H1 (cell line): ENCODE data around the gene GSTO1. TPM values are rescaled to one million over a fixed set of nuclear protein-coding genes. Genes with fewer than 3 reads are reported as not detected.

ENCODE experiments used
- CTCF ChIA-PET: fragments of 300-600 bp; sonication (Branson Sonifier 250); formaldehyde crosslinking; loops from one replicate; lab custom pipeline; 2021; ENCODE audit not compliant: partially characterized antibody; lab: Charles Lee
- POLR2A ChIA-PET: fragments of 300-600 bp; sonication (Branson Sonifier 250); formaldehyde crosslinking; loops from one replicate; lab custom pipeline; 2021; ENCODE audit warnings: inconsistent platforms; ENCODE audit not compliant: partially characterized antibody; lab: Charles Lee
- DNase-seq, 2 experiments: peaks; one replicate each; pipeline versions ENCODE4 v3.0.0 to v3.0.0-alpha.2; 2010 to 2022; ENCODE audit warnings: low spot score in 2 of 2, low read depth in 1 of 2, mixed read lengths in 1 of 2
- FAIRE-seq: peaks from 2 replicates; lab custom pipeline; 2011; peaks lifted over from hg19 to GRCh38; lab: Jason Lieb, UNC
- H2AFZ ChIP-seq: 2 replicates; pipeline ENCODE4 v1.8.1; 2012; ENCODE audit warnings: low read length, inconsistent platforms
- H2AK5ac ChIP-seq: 2 replicates; pipeline ENCODE4 v1.6.1; 2013; ENCODE audit warnings: low read depth, low read length
- H2BK120ac ChIP-seq: replicated peaks from 2 replicates; pipeline ENCODE3; 2013; ENCODE audit warnings: low read depth, low read length, inconsistent platforms
- H2BK12ac ChIP-seq: 2 replicates; pipeline ENCODE4 v1.6.1; 2013; ENCODE audit warnings: low read depth, low read length
- H2BK15ac ChIP-seq: 2 replicates; pipeline ENCODE4 v1.6.1; 2013; ENCODE audit warnings: low read length
- H2BK20ac ChIP-seq: 2 replicates; pipeline ENCODE4 v1.6.1; 2013; ENCODE audit warnings: low read length
- H2BK5ac ChIP-seq: 2 replicates; pipeline ENCODE4 v1.6.1; 2013; ENCODE audit warnings: low read depth, low read length
- H3K14ac ChIP-seq: 2 replicates; pipeline ENCODE4 v1.6.1; 2013; ENCODE audit warnings: inconsistent platforms; ENCODE audit not compliant: insufficient read length
- H3K18ac ChIP-seq: 2 replicates; pipeline ENCODE4 v1.6.1; 2013; ENCODE audit warnings: low read length; ENCODE audit errors: extremely low read depth
- H3K23ac ChIP-seq: 2 replicates; pipeline ENCODE4 v1.6.1; 2013; ENCODE audit warnings: inconsistent platforms; ENCODE audit not compliant: insufficient read length
- H3K23me2 ChIP-seq: 2 replicates; pipeline ENCODE4 v1.6.1; 2013; ENCODE audit warnings: low read depth, low read length
- H3K27ac ChIP-seq: 2 replicates; pipeline ENCODE4 v1.6.1; 2011; ENCODE audit warnings: low read depth, low read length, inconsistent platforms
- H3K27me3 ChIP-seq, 4 experiments: replicated peaks in 1 of 4; 1 replicate in 1 of 4; 2 replicates in 3 of 4; pipeline versions ENCODE4 v1.6.1 to v1.8.1; 2011 to 2013; ENCODE audit warnings: low read length in 3 of 4, mild to moderate bottlenecking in 3 of 4, inconsistent platforms in 2 of 4, mixed read lengths in 2 of 4, moderate library complexity in 1 of 4; ENCODE audit not compliant: control insufficient read depth in 3 of 4, insufficient read depth in 3 of 4; ENCODE audit errors: extremely low read depth in 1 of 4
- H3K36me3 ChIP-seq, 4 experiments: 2 replicates each; pipeline versions ENCODE4 v1.6.1 to v1.8.1; 2011 to 2013; ENCODE audit warnings: mild to moderate bottlenecking in 4 of 4, low read length in 3 of 4, moderate library complexity in 2 of 4, control low read depth in 1 of 4, inconsistent platforms in 1 of 4; ENCODE audit not compliant: insufficient read depth in 4 of 4, control insufficient read depth in 2 of 4
- H3K4ac ChIP-seq: replicated peaks from 2 replicates; pipeline ENCODE3; 2013; ENCODE audit warnings: low read length, low read depth, mixed read lengths, inconsistent platforms; ENCODE audit not compliant: insufficient read length
- H3K4me1 ChIP-seq, 4 experiments: replicated peaks in 1 of 4; 1 replicate in 1 of 4; 2 replicates in 3 of 4; pipeline versions ENCODE4 v1.6.1 to v1.8.1; 2011 to 2013; ENCODE audit warnings: low read length in 3 of 4, inconsistent platforms in 2 of 4, mixed read lengths in 1 of 4; ENCODE audit not compliant: insufficient read depth in 4 of 4, control insufficient read depth in 3 of 4
- H3K4me2 ChIP-seq, 2 experiments: 2 replicates each; pipeline versions ENCODE4 v1.6.1 to v1.8.1; 2011 to 2013; ENCODE audit warnings: low read depth in 2 of 2, low read length in 2 of 2, control low read depth in 1 of 2, inconsistent platforms in 1 of 2, mild to moderate bottlenecking in 1 of 2; ENCODE audit not compliant: insufficient read depth in 1 of 2
- H3K4me3 ChIP-seq, 4 experiments: fragments of 200-600, 300-600 bp in 1 of 4; sonication (generic), shearing (Covaris generic), sonication (Bioruptor Twin) in 1 of 4; 2 replicates each; pipeline versions ENCODE4 v1.5.1 to v1.8.1; 2011 to 2016; ENCODE audit warnings: low read length in 4 of 4, low read depth in 3 of 4, control low read depth in 2 of 4, inconsistent platforms in 2 of 4, mild to moderate bottlenecking in 2 of 4, mixed read lengths in 1 of 4, moderate library complexity in 1 of 4; ENCODE audit not compliant: insufficient read depth in 2 of 4; ENCODE audit errors: extremely low read depth in 1 of 4
- H3K56ac ChIP-seq: replicated peaks from 2 replicates; pipeline ENCODE3; 2013; ENCODE audit warnings: low read depth, mild to moderate bottlenecking, mixed read lengths, low read length, inconsistent platforms; ENCODE audit not compliant: insufficient read length
- H3K79me1 ChIP-seq: 2 replicates; pipeline ENCODE4 v1.6.1; 2013; ENCODE audit warnings: low read depth, low read length, control low read depth
- H3K79me2 ChIP-seq, 2 experiments: 2 replicates each; pipeline versions ENCODE4 v1.6.1 to v1.8.1; 2012 to 2013; ENCODE audit warnings: low read length in 2 of 2, mild to moderate bottlenecking in 2 of 2, inconsistent platforms in 1 of 2; ENCODE audit not compliant: insufficient read depth in 2 of 2, control insufficient read depth in 1 of 2
- H3K9ac ChIP-seq, 4 experiments: replicated peaks in 1 of 4; 1 replicate in 1 of 4; 2 replicates in 3 of 4; pipeline versions ENCODE4 v1.6.1 to v1.8.1; 2011 to 2013; ENCODE audit warnings: low read depth in 3 of 4, low read length in 3 of 4, control low read depth in 2 of 4, mild to moderate bottlenecking in 2 of 4, moderate library complexity in 2 of 4, inconsistent platforms in 1 of 4; ENCODE audit errors: extremely low read depth in 1 of 4
- H3K9me3 ChIP-seq, 2 experiments: 2 replicates each; pipeline versions ENCODE4 v1.6.1 to v1.8.1; 2012 to 2013; ENCODE audit warnings: mild to moderate bottlenecking in 2 of 2, moderate library complexity in 2 of 2, control low read depth in 1 of 2, inconsistent platforms in 1 of 2, low read depth in 1 of 2, low read length in 1 of 2, mixed read lengths in 1 of 2; ENCODE audit not compliant: insufficient read depth in 2 of 2
- H4K20me1 ChIP-seq, 2 experiments: replicated peaks in 1 of 2; 2 replicates each; pipeline versions ENCODE3 to v1.8.1; 2011 to 2013; ENCODE audit warnings: inconsistent platforms in 2 of 2, low read length in 2 of 2, mild to moderate bottlenecking in 1 of 2; ENCODE audit not compliant: insufficient read depth in 2 of 2, control insufficient read depth in 1 of 2
- H4K5ac ChIP-seq: 2 replicates; pipeline ENCODE4 v1.6.1; 2013; ENCODE audit warnings: low read length, low read depth, mixed read lengths, inconsistent platforms; ENCODE audit not compliant: insufficient read length
- H4K8ac ChIP-seq: 2 replicates; pipeline ENCODE4 v1.8.0; 2013; ENCODE audit warnings: mild to moderate bottlenecking, moderate library complexity, low read length, inconsistent platforms; ENCODE audit not compliant: insufficient read depth; ENCODE audit errors: extremely low read depth
- H4K91ac ChIP-seq: replicated peaks from 2 replicates; pipeline ENCODE3; 2013; ENCODE audit warnings: low read length, mixed read lengths, inconsistent platforms; ENCODE audit not compliant: insufficient read length
- CTBP2 ChIP-seq: IDR thresholded peaks from 2 replicates; pipeline ENCODE4 v1.7.0; 2011; ENCODE audit warnings: borderline replicate concordance, mild to moderate bottlenecking, moderate library complexity, mixed read lengths, low read length; ENCODE audit not compliant: insufficient read depth, insufficient read length
- FOSL1 ChIP-seq: IDR thresholded peaks from 2 replicates; pipeline ENCODE4 v1.6.1; 2011; ENCODE audit warnings: mild to moderate bottlenecking, low read depth, low read length, moderate library complexity; ENCODE audit not compliant: insufficient read depth
- JUN ChIP-seq: IDR thresholded peaks from 2 replicates; pipeline ENCODE4 v1.6.1; 2011; ENCODE audit warnings: low read depth, mild to moderate bottlenecking, improper control_type of control experiment, low read length
- JUND ChIP-seq: IDR thresholded peaks from 2 replicates; pipeline ENCODE4 v1.6.1; 2011; ENCODE audit warnings: mild to moderate bottlenecking, improper control_type of control experiment, low read length
- MAFK ChIP-seq: IDR thresholded peaks from 2 replicates; pipeline ENCODE4 v1.6.1; 2012; ENCODE audit warnings: low read depth, mild to moderate bottlenecking, improper control_type of control experiment, low read length
- NRF1 ChIP-seq: IDR thresholded peaks from 2 replicates; pipeline ENCODE4 v1.6.1; 2011; ENCODE audit warnings: mild to moderate bottlenecking, low read depth, low read length, improper control_type of control experiment
- POU5F1 ChIP-seq: IDR thresholded peaks from 2 replicates; pipeline ENCODE4 v1.6.1; 2011; ENCODE audit warnings: low read depth, mild to moderate bottlenecking, low read length, moderate library complexity
- RAD21 ChIP-seq, 2 experiments: IDR thresholded peaks in 1 of 2; conservative IDR thresholded peaks in 1 of 2; 2 replicates each; pipeline ENCODE4 v1.6.1; 2011; ENCODE audit warnings: low read depth in 2 of 2, low read length in 2 of 2, improper control_type of control experiment in 1 of 2, inconsistent platforms in 1 of 2, mild to moderate bottlenecking in 1 of 2, moderate library complexity in 1 of 2
- RBBP5 ChIP-seq: IDR thresholded peaks from 2 replicates; pipeline ENCODE4 v1.7.1; 2012; ENCODE audit warnings: low read depth, mild to moderate bottlenecking, inconsistent platforms, low read length, moderate library complexity, borderline replicate concordance
- WGBS, 2 experiments: shearing (Covaris generic) in 1 of 2; methylation state at CpG; one replicate each; pipeline versions ENCODE4 v1.1.6 to v1.1.7; 2013 to 2015; ENCODE audit warnings: low lambda C conversion rate in 2 of 2, mixed read lengths in 2 of 2, inconsistent platforms in 1 of 2, low coverage in 1 of 2, missing lambda C conversion rate in 1 of 2; ENCODE audit not compliant: insufficient replicate concordance in 2 of 2, insufficient coverage in 1 of 2, insufficient read length in 1 of 2; ENCODE audit errors: extremely low coverage in 1 of 2, missing lambda C conversion rate in 1 of 2; 5-methylcytosine and 5-hydroxymethylcytosine counted together
- polyA plus RNA-seq, 7 experiments: library from polyadenylated mRNA; depleted of rRNA in 3 of 7; stranded (reverse) in 5 of 7; unstranded in 2 of 7; fragments of >200 nt in 5 of 7; fragments of 200-250 nt in 2 of 7; gene quantifications; 1 replicate in 5 of 7; 2 replicates in 1 of 7; 4 replicates in 1 of 7; pipeline versions ENCODE4 v1.2.1 to v1.2.3, GENCODE V29; 2011 to 2013; ENCODE audit warnings: missing spikeins in 2 of 7, mixed read lengths in 2 of 7
- total RNA-seq: library from RNA; stranded (reverse); fragmentation: NEBNext Ultra II Directional; extraction: Animal tissue kit (Norgen Biotek cat#: 25700); gene quantifications from 2 replicates; pipeline ENCODE4 v1.2.1, GENCODE V29; 2021
- TF ChIP-seq, protein P1 (sequence below): IDR thresholded peaks from 2 replicates; pipeline ENCODE4 v1.6.1; 2012; ENCODE audit warnings: inconsistent platforms
- TF ChIP-seq, protein P2 (sequence below): IDR thresholded peaks from 2 replicates; pipeline ENCODE4 v1.6.1; 2012; ENCODE audit warnings: low read length, inconsistent platforms

Gene GSTO1
- total and polyA plus RNA-seq, 2 of the 8 experiments (the other 6 are each of a cell fraction or from before 2014, with no cell fraction given), result 22.4 to 32.5 TPM

DNA sequence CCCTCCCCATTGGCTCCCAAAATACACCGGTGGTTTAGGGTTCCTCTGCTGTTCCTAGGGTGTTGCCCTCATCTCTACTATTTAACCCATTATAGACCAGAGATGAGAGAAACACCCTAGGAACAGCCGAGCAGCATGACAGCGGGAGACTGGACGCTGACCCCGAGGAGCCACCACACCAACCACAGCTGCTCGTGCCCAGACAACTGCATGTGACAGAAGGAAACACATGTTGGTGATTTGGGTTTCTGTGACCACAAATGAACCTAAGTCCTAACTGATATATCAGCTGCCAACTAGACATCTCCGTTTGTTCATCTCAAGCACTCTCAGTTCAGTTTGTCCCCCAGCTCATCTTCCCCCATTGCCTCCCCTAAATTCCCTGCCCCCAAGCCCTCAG is 35.9 kb upstream of the GSTO1 start:
- WGBS, 2 experiments, result 93% methylated on average over 7 of the region's 7 CpGs; no CpG with 5 or more reads in 1 of the 2 experiments
- Histone ChIP-seq H2AFZ (no peak overlapping the region), H2AK5ac (no peak overlapping the region), H3K9ac (no peak overlapping the region), H3K79me2 (no peaks in the 10 kb centered on the region), H3K4me3 (no peak overlapping the region), H3K18ac (no peak overlapping the region), H4K5ac (no peak overlapping the region), H3K14ac (no peak overlapping the region), H3K36me3 (no peaks in the 10 kb centered on the region), H3K27ac (no peak overlapping the region), H3K4me2 (no peak overlapping the region), H3K56ac (no peak overlapping the region), H3K4ac (no peak overlapping the region), H3K27me3 (no peaks in the 10 kb centered on the region), H2BK20ac (no peak overlapping the region), H2BK5ac (no peak overlapping the region), H2BK15ac (no peak overlapping the region), H4K8ac (no peak overlapping the region), H3K79me1 (no peaks in the 10 kb centered on the region), H2BK12ac (no peak overlapping the region), H3K23me2 (no peaks in the 10 kb centered on the region), H3K9me3 (no peaks in the 10 kb centered on the region), H4K91ac (no peak overlapping the region), H3K4me1 (no peaks in the 10 kb centered on the region), H4K20me1 (no peaks in the 10 kb centered on the region), H3K23ac (no peak overlapping the region), H2BK120ac (no peak overlapping the region)
- POLR2A ChIA-PET, result no interaction called here
- TF ChIP-seq RAD21 (IDR thresholded peaks at IDR 0.05 in 1 of 2, conservative IDR thresholded peaks at IDR 0.05 in 1 of 2; ENCODE audit: low read depth in 2 of 2, low read length in 2 of 2) (no peak), MAFK (no peak), JUN (no peak), FOSL1 (no peak), NRF1 (no peak), JUND (no peak), RBBP5 (no peak), POU5F1 (no peak), CTBP2 (no peak)
- TF ChIP-seq, protein P1, sequence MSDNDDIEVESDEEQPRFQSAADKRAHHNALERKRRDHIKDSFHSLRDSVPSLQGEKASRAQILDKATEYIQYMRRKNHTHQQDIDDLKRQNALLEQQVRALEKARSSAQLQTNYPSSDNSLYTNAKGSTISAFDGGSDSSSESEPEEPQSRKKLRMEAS, result no peak
- TF ChIP-seq, protein P2, sequence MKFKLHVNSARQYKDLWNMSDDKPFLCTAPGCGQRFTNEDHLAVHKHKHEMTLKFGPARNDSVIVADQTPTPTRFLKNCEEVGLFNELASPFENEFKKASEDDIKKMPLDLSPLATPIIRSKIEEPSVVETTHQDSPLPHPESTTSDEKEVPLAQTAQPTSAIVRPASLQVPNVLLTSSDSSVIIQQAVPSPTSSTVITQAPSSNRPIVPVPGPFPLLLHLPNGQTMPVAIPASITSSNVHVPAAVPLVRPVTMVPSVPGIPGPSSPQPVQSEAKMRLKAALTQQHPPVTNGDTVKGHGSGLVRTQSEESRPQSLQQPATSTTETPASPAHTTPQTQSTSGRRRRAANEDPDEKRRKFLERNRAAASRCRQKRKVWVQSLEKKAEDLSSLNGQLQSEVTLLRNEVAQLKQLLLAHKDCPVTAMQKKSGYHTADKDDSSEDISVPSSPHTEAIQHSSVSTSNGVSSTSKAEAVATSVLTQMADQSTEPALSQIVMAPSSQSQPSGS, result no peak
- no peak for FAIRE-seq
- CTCF ChIA-PET, result interaction anchor here (1.2 kb wide), 1 partner anchor 9 kb away, joined by 3 read pairs; no protein-coding TSS in a partner anchor
- DNase-seq, result no peak
